HG03342 (cell line): Measurements from ENCODE around the gene PPIL4.
"Not testable (repeated sequence)": the region's sequence is repeated elsewhere in the genome, so short reads cannot be mapped to it uniquely, and the experiment has no call there.

ENCODE experiments used
- ATAC-seq: cut with Tn5 transposase; IDR thresholded peaks from one replicate; pipeline ENCODE4 v1.9.1; 2021; ENCODE audit warnings: mild to moderate bottlenecking, moderate library complexity; ENCODE audit not compliant: unreplicated experiment

Gene PPIL4

GRCh38 chr6:149534742-149535141, 11.1 kb downstream of the PPIL4 start:
- no peak for ATAC-seq

GRCh38 chr6:149529650-149530049, 16.2 kb downstream of the PPIL4 start:
- ATAC-seq: no peak

- no peak for ATAC-seq
Observed at GRCh38 chr6:149515494-149515893, 30.3 kb downstream of the PPIL4 start.

GRCh38 chr6:149513915-149514314, 31.9 kb downstream of the PPIL4 start:
- ATAC-seq: no peak

GRCh38 chr6:149510793-149511512, 34.9 kb downstream of the PPIL4 start:
- no peak for ATAC-seq

- no peak for ATAC-seq
Observed at GRCh38 chr6:149508485-149508884, 37.4 kb downstream of the PPIL4 start.

GRCh38 chr6:149503872-149504271, 42.0 kb downstream of the PPIL4 start:
- ATAC-seq: no peak

GRCh38 chr6:149503276-149503675, 42.6 kb downstream of the PPIL4 start:
- no peak for ATAC-seq

GRCh38 chr6:149501768-149502167, 44.1 kb downstream of the PPIL4 start:
- ATAC-seq: no peak

- ATAC-seq: no peak
Observed at GRCh38 chr6:149501201-149501600, 44.6 kb downstream of the PPIL4 start.

- no peak for ATAC-seq
Observed at GRCh38 chr6:149500096-149500495, 45.7 kb downstream of the PPIL4 start.

GRCh38 chr6:149499066-149499465, 46.8 kb downstream of the PPIL4 start:
- no peak for ATAC-seq

- no peak for ATAC-seq
Observed at GRCh38 chr6:149497365-149497764, 48.5 kb downstream of the PPIL4 start.

GRCh38 chr6:149496597-149496996, 49.2 kb downstream of the PPIL4 start:
- not testable (repeated sequence) for ATAC-seq

GRCh38 chr6:149495349-149496016, 50.4 kb downstream of the PPIL4 start:
- peak; percentile 6 for ATAC-seq

- peak; percentile 79 for ATAC-seq
Observed at GRCh38 chr6:149494810-149495209, 51.0 kb downstream of the PPIL4 start.

- no peak for ATAC-seq
Observed at GRCh38 chr6:149493761-149494320, 52.0 kb downstream of the PPIL4 start.

GRCh38 chr6:149492798-149493343, 53.0 kb downstream of the PPIL4 start:
- ATAC-seq: no peak

- no peak for ATAC-seq
Observed at GRCh38 chr6:149489967-149490366, 55.9 kb downstream of the PPIL4 start.

- ATAC-seq: no peak
Observed at GRCh38 chr6:149488815-149489214, 57.0 kb downstream of the PPIL4 start.

- no peak for ATAC-seq
Observed at GRCh38 chr6:149487316-149487715, 58.5 kb downstream of the PPIL4 start.
